Panc1 (cell line): ENCODE data around the gene ZNF319. TPM values are rescaled to one million over a fixed set of nuclear protein-coding genes. Genes with fewer than 3 reads are reported as not detected.

Experiments
- ATAC-seq: fragments of 200-7000 bp; cut with Tn5 transposase; 2 replicates; pipeline ENCODE4 v1.9.1; 2020; ENCODE audit warnings: mild to moderate bottlenecking, moderate library complexity
- BruUV-seq: library from RNA; stranded (reverse); fragments of 400-500 nt; replicated peaks from 2 replicates; lab custom pipeline; 2021; lab: Mats Ljungman, UMichigan
- CTCF ChIA-PET: fragments of 300-600 bp; sonication (Branson Sonifier 250); formaldehyde crosslinking; loops from one replicate; lab custom pipeline; 2022; ENCODE audit warnings: antibody characterized with exemption; lab: Charles Lee
- POLR2A ChIA-PET: fragments of 300-600 bp; sonication (Branson Sonifier 250); formaldehyde crosslinking; loops from one replicate; lab custom pipeline; 2022; ENCODE audit warnings: antibody characterized with exemption; lab: Charles Lee
- DNase-seq: peaks from one replicate; pipeline ENCODE4 v3.0.0-alpha.2; 2010; ENCODE audit warnings: low read depth, low spot score
- H3K27ac ChIP-seq: 2 replicates; pipeline ENCODE4 v1.5.1; 2011; ENCODE audit warnings: mild to moderate bottlenecking, low read length, inconsistent platforms
- H3K27me3 ChIP-seq: fragments of 200-500 bp; sonication (Bioruptor generic); 2 replicates; pipeline ENCODE4 v1.6.0; 2014; ENCODE audit warnings: low read length, inconsistent platforms; ENCODE audit not compliant: control insufficient read depth, insufficient read depth
- H3K36me3 ChIP-seq: fragments of 200-500 bp; sonication (Bioruptor generic); 2 replicates; pipeline ENCODE4 v1.5.1; 2014; ENCODE audit warnings: inconsistent platforms, mild to moderate bottlenecking, low read length, moderate library complexity; ENCODE audit not compliant: control insufficient read depth, insufficient read depth
- H3K4me1 ChIP-seq: 2 replicates; pipeline ENCODE4 v1.5.1; 2011; ENCODE audit warnings: inconsistent platforms, mild to moderate bottlenecking, low read length, moderate library complexity; ENCODE audit not compliant: control insufficient read depth, insufficient read depth
- H3K4me3 ChIP-seq, 2 experiments: 2 replicates each; pipeline ENCODE4 v1.5.1; 2011 to 2012; ENCODE audit warnings: low read depth in 2 of 2, low read length in 2 of 2, mild to moderate bottlenecking in 2 of 2, inconsistent platforms in 1 of 2, moderate library complexity in 1 of 2
- H3K9me3 ChIP-seq: fragments of 200-500 bp; sonication (Bioruptor generic); 2 replicates; pipeline ENCODE4 v1.5.1; 2014; ENCODE audit warnings: low read depth, mild to moderate bottlenecking, inconsistent platforms, low read length, moderate library complexity; ENCODE audit not compliant: control insufficient read depth, insufficient read depth
- CTCF ChIP-seq: fragments of 450-650 bp; IDR thresholded peaks from 2 replicates; pipeline ENCODE4 v1.5.1; 2017; ENCODE audit warnings: mild to moderate bottlenecking
- POLR2AphosphoS5 ChIP-seq: IDR thresholded peaks from 2 replicates; pipeline ENCODE4 v1.6.1; 2012; ENCODE audit warnings: mild to moderate bottlenecking, low read depth, low read length, moderate library complexity
- REST ChIP-seq, 2 experiments: IDR thresholded peaks; 2 replicates each; pipeline ENCODE4 v1.6.1; 2011 to 2012; ENCODE audit warnings: low read depth in 2 of 2, control low read depth in 1 of 2, low read length in 1 of 2, mild to moderate bottlenecking in 1 of 2, moderate library complexity in 1 of 2; ENCODE audit not compliant: insufficient read depth in 1 of 2
- SIN3A ChIP-seq: IDR thresholded peaks from 2 replicates; pipeline ENCODE4 v1.6.1; 2012; ENCODE audit warnings: low read depth, mild to moderate bottlenecking, low read length, moderate library complexity, borderline replicate concordance; ENCODE audit not compliant: insufficient read depth
- TCF7L2 ChIP-seq: IDR thresholded peaks from 2 replicates; pipeline ENCODE4 v1.6.1; 2011; ENCODE audit warnings: mild to moderate bottlenecking, low read depth, low read length, inconsistent platforms
- in situ Hi-C: cut with HindIII; loops from 2 replicates; pipeline ENCODE4 v1.10.0; 2016; ENCODE audit warnings: low sequenced_read_pairs, low pct_unique_long_range_greater_than_20kb
- intact Hi-C: fragments of 100-400 bp; cut with micrococcal nuclease; formaldehyde crosslinking; loops from one replicate; pipeline ENCODE4 v1.10.0; 2022; ENCODE audit not compliant: unreplicated experiment
- total RNA-seq: library from RNA; stranded (reverse); gene quantifications from one replicate; pipeline ENCODE4 v1.2.1, GENCODE V29; 2021; ENCODE audit not compliant: unreplicated experiment

The ZNF319 gene
- total RNA-seq, 1 experiment from 2014 or later: 6.5 TPM

DNA sequence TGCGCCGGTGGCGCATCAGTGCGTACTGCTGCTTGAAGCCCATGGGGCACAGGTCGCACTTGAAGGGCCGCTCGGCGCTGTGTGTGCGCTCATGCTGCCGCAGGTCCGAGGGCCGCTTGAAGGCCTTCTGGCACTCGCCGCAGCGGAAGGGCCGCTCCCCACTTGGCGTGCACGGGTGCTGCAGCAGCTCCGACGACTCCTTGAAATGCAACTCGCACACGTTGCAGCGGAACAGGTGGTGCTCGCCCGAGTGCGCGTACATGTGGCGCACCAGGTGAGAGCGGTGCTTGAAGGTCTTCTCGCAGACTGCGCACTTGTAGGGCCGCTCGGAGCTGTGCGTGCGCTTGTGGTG, 3.3 kb downstream of the ZNF319 start:
- no peak for ATAC-seq
- ChIA-PET POLR2A (no interaction called here), CTCF (no interaction called here)
- Histone ChIP-seq H3K27ac (no peak overlapping the region), H3K9me3 (no peaks in the 10 kb centered on the region), H3K4me1 (peaks cover 10% of the 10 kb centered on the region), H3K4me3 (no peak overlapping the region), H3K27me3 (no peaks in the 10 kb centered on the region), H3K36me3 (no peaks in the 10 kb centered on the region)
- BruUV-seq: no TSS peak
- intact Hi-C loops (no loop called here), in situ Hi-C loops (no loop called here)
- no peak for DNase-seq
- TF ChIP-seq CTCF (no peak), REST (IDR thresholded peaks at IDR 0.05; ENCODE audit: insufficient read depth in 1 of 2, low read depth in 2 of 2, low read length in 1 of 2) (no peak), POLR2AphosphoS5 (no peak), TCF7L2 (no peak), SIN3A (no peak)

- no peaks in the 10 kb centered on the region for H3K9me3 ChIP-seq
- ATAC-seq: no peak
- H3K27ac ChIP-seq: no peak overlapping the region
- peaks cover 6% of the 10 kb centered on the region; the same call in 1 of the 2 replicates for H3K4me1 ChIP-seq
- H3K36me3 ChIP-seq: no peaks in the 10 kb centered on the region
- in situ Hi-C loops: no loop called here
- no TSS peak for BruUV-seq
- H3K27me3 ChIP-seq: no peaks in the 10 kb centered on the region
- no peak overlapping the region for H3K4me3 ChIP-seq
- intact Hi-C loops: no loop called here
- TF ChIP-seq CTCF (no peak), REST (IDR thresholded peaks at IDR 0.05; ENCODE audit: insufficient read depth in 1 of 2, low read depth in 2 of 2, low read length in 1 of 2) (no peak), SIN3A (no peak), TCF7L2 (no peak), POLR2AphosphoS5 (no peak)
- DNase-seq: no peak
- ChIA-PET CTCF (no interaction called here), POLR2A (no interaction called here)
Observed at GRCh38 chr16:57996406-57997175, 3.9 kb downstream of the ZNF319 start.
